HL-60 (cell line): ENCODE measurements around the gene FAM32A.

Experiments
- DNase-seq, 2 experiments: peaks; one replicate each; pipeline ENCODE4 v3.0.0-alpha.2; 2010 to 2020; ENCODE audit warnings: low read depth in 1 of 2, low spot score in 1 of 2
- H3K27ac ChIP-seq: fragments of 250-450 bp; sonication (Bioruptor Pico); replicated peaks from 2 replicates; pipeline ENCODE4 v1.5.1; 2020; ENCODE audit warnings: mild to moderate bottlenecking, moderate library complexity
- H3K27me3 ChIP-seq: fragments of 250-450 bp; sonication (Bioruptor Pico); 2 replicates; pipeline ENCODE4 v1.5.1; 2021; ENCODE audit warnings: mild to moderate bottlenecking, moderate library complexity; ENCODE audit not compliant: insufficient read depth, poor library complexity, severe bottlenecking
- H3K4me3 ChIP-seq: replicated peaks from 2 replicates; pipeline ENCODE4 v1.5.1; 2011; ENCODE audit warnings: mild to moderate bottlenecking, control low read depth, low read length; ENCODE audit not compliant: insufficient read depth
- CTCF ChIP-seq: IDR thresholded peaks from one replicate; pipeline ENCODE4 v1.5.1; 2011; ENCODE audit warnings: low read length, control low read depth, inconsistent platforms; ENCODE audit not compliant: insufficient read depth
- GABPA ChIP-seq: IDR thresholded peaks from 2 replicates; pipeline ENCODE4 v1.6.1; 2012; ENCODE audit warnings: low read depth
- POLR2AphosphoS5 ChIP-seq: IDR thresholded peaks from 2 replicates; pipeline ENCODE4 v1.6.1; 2012; ENCODE audit warnings: low read depth
- REST ChIP-seq: IDR thresholded peaks from 2 replicates; pipeline ENCODE4 v1.6.1; 2012; ENCODE audit warnings: low read depth; ENCODE audit not compliant: insufficient replicate concordance
- SPI1 ChIP-seq: IDR thresholded peaks from 2 replicates; pipeline ENCODE4 v1.6.1; 2012; ENCODE audit warnings: low read depth, mild to moderate bottlenecking, borderline replicate concordance

Gene FAM32A

GRCh38 chr19:16202320-16203255 is 17.4 kb downstream of the FAM32A start:
- no peak overlapping the region for H3K27ac ChIP-seq
- no peak for TF ChIP-seq CTCF
- TF ChIP-seq SPI1 = no peak
- no peak for TF ChIP-seq POLR2AphosphoS5
- no peak for TF ChIP-seq REST
- no peak for TF ChIP-seq GABPA
- DNase-seq = no peak
- H3K4me3 ChIP-seq = no peak overlapping the region
- H3K27me3 ChIP-seq = no peaks in the 10 kb centered on the region

GRCh38 chr19:16203256-16204004 is 18.2 kb downstream of the FAM32A start:
- Histone ChIP-seq H3K4me3 (no peak overlapping the region), H3K27ac (no peak overlapping the region), H3K27me3 (no peaks in the 10 kb centered on the region)
- DNase-seq = no peak
- TF ChIP-seq REST (no peak), CTCF (no peak), SPI1 (no peak), POLR2AphosphoS5 (no peak), GABPA (no peak)

GRCh38 chr19:16204005-16204294 is 18.7 kb downstream of the FAM32A start:
- Histone ChIP-seq H3K4me3 (no peak overlapping the region), H3K27me3 (no peaks in the 10 kb centered on the region), H3K27ac (no peak overlapping the region)
- TF ChIP-seq SPI1 (no peak), GABPA (no peak)
- DNase-seq = no peak

GRCh38 chr19:16205205-16206045 is 20.2 kb downstream of the FAM32A start:
- Histone ChIP-seq H3K4me3 (no peak overlapping the region), H3K27ac (no peak overlapping the region), H3K27me3 (no peaks in the 10 kb centered on the region)
- no peak for DNase-seq
- TF ChIP-seq SPI1 = no peak
- TF ChIP-seq CTCF = no peak
- TF ChIP-seq POLR2AphosphoS5 = no peak
- no peak for TF ChIP-seq GABPA
- no peak for TF ChIP-seq REST
